BE2C (cell line): ENCODE measurements around the gene FGB.

Experiments used
- DNase-seq: peaks from one replicate; pipeline ENCODE4 v3.0.0-alpha.2; 2020
- H3K27me3 ChIP-seq: fragments of 250-450 bp; sonication (Bioruptor Pico); 2 replicates; pipeline ENCODE4 v1.5.1; 2020; ENCODE audit warnings: mild to moderate bottlenecking
- H3K36me3 ChIP-seq: fragments of 250-450 bp; sonication (Bioruptor Pico); 2 replicates; pipeline ENCODE4 v1.5.1; 2020; ENCODE audit warnings: mild to moderate bottlenecking
- H3K4me1 ChIP-seq: fragments of 250-450 bp; sonication (Bioruptor Pico); 2 replicates; pipeline ENCODE4 v1.5.1; 2020
- H3K4me3 ChIP-seq: 2 replicates; pipeline ENCODE4 v1.5.1; 2011; ENCODE audit warnings: low read depth, low read length
- H3K9me3 ChIP-seq: fragments of 250-450 bp; sonication (Bioruptor Pico); 2 replicates; pipeline ENCODE4 v1.5.1; 2020
- TF ChIP-seq, protein P1 (sequence below): IDR thresholded peaks from 2 replicates; pipeline ENCODE4 v1.5.1; 2012; ENCODE audit warnings: mild to moderate bottlenecking, low read depth, low read length

Gene FGB

GRCh38 chr4:154549894-154550790 is 12.7 kb upstream of the FGB start, which contains the start of gene PLRG1:
PLRG1 (minus strand) TSS chr4:154550400; CDS start chr4:154550308, 92 bp downstream.
- peak; percentile 96 for DNase-seq
- H3K4me3 ChIP-seq, result peak within 1 kb of the TSS; percentile 79
- no peaks in the 10 kb centered on the region for H3K4me1 ChIP-seq
- H3K27me3 ChIP-seq, result no peaks in the 10 kb centered on the region
- H3K9me3 ChIP-seq, result no peaks in the 10 kb centered on the region
- TF ChIP-seq, protein P1, sequence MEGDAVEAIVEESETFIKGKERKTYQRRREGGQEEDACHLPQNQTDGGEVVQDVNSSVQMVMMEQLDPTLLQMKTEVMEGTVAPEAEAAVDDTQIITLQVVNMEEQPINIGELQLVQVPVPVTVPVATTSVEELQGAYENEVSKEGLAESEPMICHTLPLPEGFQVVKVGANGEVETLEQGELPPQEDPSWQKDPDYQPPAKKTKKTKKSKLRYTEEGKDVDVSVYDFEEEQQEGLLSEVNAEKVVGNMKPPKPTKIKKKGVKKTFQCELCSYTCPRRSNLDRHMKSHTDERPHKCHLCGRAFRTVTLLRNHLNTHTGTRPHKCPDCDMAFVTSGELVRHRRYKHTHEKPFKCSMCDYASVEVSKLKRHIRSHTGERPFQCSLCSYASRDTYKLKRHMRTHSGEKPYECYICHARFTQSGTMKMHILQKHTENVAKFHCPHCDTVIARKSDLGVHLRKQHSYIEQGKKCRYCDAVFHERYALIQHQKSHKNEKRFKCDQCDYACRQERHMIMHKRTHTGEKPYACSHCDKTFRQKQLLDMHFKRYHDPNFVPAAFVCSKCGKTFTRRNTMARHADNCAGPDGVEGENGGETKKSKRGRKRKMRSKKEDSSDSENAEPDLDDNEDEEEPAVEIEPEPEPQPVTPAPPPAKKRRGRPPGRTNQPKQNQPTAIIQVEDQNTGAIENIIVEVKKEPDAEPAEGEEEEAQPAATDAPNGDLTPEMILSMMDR, result peak; percentile 15; the same call in 1 of the 2 replicates
- peaks cover 27% of the 10 kb centered on the region for H3K36me3 ChIP-seq

GRCh38 chr4:154551872-154552686 is 10.7 kb upstream of the FGB start:
- H3K36me3 ChIP-seq, result peaks cover 8% of the 10 kb centered on the region
- no peaks in the 10 kb centered on the region for H3K4me1 ChIP-seq
- TF ChIP-seq, protein P1, result peak; percentile 83
- peak; percentile 72 for DNase-seq
- no peak overlapping the region for H3K4me3 ChIP-seq
- no peaks in the 10 kb centered on the region; the same call in 1 of the 2 replicates for H3K27me3 ChIP-seq
- H3K9me3 ChIP-seq, result no peaks in the 10 kb centered on the region

DNA sequence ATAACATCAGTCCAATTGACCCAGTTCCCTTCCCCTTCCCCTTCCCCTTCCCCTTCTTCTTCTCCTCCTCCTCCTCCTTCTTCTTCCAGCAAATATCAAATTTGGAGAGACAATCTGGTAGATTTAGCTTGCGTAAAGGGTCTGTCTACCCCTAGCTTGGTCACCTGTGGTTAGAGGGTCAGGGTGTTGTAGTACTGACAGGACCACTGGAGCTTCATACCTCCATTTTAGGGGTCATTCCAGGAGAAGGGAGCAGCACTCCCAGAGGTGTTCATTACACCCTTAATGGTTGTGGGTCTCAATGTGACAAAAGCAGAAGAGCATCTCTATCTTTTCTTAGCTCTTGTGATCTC is 3.7 kb upstream of the FGB start:
- no peak for DNase-seq
- H3K9me3 ChIP-seq, result no peaks in the 10 kb centered on the region
- no peak overlapping the region for H3K4me3 ChIP-seq
- TF ChIP-seq, protein P1, result no peak
- no peaks in the 10 kb centered on the region for H3K36me3 ChIP-seq
- H3K4me1 ChIP-seq, result no peaks in the 10 kb centered on the region
- peaks cover 10% of the 10 kb centered on the region for H3K27me3 ChIP-seq

DNA sequence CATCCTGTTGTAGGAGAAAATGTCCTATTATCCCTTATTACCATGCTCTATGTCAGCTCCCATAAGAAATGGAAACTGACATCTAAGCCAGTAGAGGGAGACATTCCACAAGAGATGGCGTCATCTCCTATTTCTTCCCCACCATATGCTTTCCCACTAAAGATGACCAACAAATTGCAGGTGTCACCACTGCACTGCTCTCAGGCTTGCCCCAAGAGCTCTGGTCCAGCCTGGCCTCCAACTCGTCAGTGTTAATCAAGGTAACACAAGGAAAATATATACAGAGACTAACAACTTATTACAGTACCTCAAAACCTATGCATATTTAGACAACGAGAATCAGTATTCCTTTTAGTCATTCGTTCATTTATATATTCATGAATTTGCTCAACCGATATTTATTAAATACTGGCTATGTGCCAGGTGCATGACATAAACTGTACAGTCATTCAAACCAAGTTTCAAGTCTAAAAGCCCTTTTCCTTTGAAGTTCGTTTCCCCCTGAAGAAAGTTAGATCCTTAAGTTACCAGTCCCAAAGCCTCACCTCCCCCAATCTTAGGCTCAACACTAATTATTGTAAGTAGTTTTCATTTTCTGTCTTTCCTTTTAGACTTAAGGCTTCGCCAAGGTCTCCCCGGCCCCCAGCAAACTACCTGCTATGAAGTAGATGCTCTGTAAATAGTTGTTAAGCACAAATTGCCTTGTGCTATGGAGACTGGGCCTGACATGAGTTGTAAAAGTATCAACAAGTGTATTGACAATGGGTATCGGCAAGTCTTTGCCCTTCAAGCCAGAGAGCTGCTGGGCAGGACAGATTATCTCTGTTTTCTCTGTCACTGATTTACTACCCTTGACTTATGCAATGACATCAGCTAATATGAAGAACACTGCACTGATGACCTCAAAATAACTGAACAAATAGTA is 3.1 kb upstream of the FGB start:
- DNase-seq, result peak; percentile 18

DNA sequence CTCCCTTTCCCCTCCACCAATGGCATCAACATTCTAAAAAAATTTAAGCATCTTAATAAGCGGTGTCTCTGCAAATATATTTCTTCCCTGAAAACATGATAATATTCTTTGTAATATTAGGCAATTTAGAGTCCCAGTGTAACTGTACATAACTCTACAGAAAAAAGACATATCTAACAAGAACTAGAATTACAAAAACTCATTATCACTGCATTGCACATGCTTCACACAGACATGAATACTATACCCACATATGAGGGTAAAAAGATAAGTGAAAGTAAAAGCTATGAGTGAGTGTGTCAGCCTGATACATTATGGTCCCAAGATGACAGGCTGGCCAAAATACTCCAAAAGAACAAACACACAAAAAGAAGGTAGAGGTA is 2.4 kb upstream of the FGB start:
- H3K4me3 ChIP-seq, result no peak overlapping the region
- no peaks in the 10 kb centered on the region for H3K9me3 ChIP-seq
- TF ChIP-seq, protein P1, result no peak
- no peaks in the 10 kb centered on the region for H3K36me3 ChIP-seq
- DNase-seq, result no peak
- no peaks in the 10 kb centered on the region for H3K4me1 ChIP-seq
- peaks cover 10% of the 10 kb centered on the region for H3K27me3 ChIP-seq

More for the DNA sequence above, 3.1 kb upstream of the FGB start:
- Histone ChIP-seq H3K4me1 (no peaks in the 10 kb centered on the region), H3K36me3 (no peaks in the 10 kb centered on the region), H3K27me3 (peaks cover 10% of the 10 kb centered on the region), H3K9me3 (no peaks in the 10 kb centered on the region), H3K4me3 (no peak overlapping the region)
- TF ChIP-seq, protein P1, result peak; percentile 77
